GM19238 (cell line): ENCODE results near the gene GOLGA7B.

Source experiments
- DNase-seq: peaks from one replicate; pipeline ENCODE4 v3.0.0; 2011; ENCODE audit warnings: low spot score; ENCODE audit not compliant: insufficient read length

The GOLGA7B gene

DNA sequence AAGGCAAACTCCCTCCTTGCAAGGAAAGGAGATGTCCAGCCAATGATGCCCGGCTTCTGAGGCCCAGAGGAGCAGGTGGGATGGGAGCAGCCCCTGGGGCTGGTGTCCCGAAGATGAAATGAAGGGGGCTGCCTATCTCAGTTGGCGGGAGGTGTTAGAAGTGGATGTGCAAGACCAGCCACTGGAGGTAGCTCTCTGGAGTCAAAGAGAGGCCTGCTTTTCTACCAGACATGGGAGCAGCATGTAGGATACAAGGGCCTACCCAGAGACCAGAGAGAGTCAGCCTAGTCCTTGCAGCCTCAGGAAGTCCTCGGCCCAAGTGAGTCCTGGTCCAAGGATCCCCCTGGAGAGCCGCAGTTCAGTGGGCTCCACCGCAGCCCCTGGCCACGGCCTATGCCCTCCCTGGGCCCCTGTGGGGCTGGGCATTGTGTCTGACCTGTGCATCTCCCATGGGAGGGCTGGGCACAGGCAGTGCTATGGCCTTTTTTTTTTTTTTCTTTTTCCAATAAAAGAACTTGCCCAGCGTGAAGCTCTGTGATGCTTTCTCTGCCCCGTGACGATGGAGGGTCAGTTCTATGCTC, 17.7 kb downstream of the GOLGA7B start:
- DNase-seq, result no peak

DNA sequence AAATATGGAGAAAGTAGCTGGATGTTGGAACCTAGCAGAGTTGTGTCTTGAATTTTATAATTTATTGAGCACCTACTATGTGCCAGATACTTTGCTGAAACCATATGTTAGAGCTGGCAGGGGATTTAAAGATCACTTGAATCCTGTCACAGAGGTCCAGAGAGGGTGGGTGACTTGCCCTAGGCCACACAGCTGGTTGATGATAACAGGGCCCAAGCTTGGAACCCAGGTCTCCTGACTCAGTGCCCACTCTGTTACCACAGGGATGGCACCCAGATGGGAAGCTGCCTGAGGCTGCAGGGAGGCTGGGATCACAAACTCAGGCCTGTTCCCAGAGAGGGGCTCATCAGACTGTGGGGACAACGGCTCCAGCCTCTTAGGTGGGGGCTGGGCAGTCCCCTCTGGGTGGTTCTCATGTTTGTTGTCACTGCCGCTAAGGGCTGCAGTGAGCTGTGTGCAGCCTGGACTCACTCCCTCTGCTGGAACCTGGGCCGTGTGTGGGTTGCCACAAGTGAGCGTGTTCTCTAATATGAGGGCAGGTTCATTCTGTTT, 18.6 kb downstream of the GOLGA7B start:
- DNase-seq, result no peak

DNA sequence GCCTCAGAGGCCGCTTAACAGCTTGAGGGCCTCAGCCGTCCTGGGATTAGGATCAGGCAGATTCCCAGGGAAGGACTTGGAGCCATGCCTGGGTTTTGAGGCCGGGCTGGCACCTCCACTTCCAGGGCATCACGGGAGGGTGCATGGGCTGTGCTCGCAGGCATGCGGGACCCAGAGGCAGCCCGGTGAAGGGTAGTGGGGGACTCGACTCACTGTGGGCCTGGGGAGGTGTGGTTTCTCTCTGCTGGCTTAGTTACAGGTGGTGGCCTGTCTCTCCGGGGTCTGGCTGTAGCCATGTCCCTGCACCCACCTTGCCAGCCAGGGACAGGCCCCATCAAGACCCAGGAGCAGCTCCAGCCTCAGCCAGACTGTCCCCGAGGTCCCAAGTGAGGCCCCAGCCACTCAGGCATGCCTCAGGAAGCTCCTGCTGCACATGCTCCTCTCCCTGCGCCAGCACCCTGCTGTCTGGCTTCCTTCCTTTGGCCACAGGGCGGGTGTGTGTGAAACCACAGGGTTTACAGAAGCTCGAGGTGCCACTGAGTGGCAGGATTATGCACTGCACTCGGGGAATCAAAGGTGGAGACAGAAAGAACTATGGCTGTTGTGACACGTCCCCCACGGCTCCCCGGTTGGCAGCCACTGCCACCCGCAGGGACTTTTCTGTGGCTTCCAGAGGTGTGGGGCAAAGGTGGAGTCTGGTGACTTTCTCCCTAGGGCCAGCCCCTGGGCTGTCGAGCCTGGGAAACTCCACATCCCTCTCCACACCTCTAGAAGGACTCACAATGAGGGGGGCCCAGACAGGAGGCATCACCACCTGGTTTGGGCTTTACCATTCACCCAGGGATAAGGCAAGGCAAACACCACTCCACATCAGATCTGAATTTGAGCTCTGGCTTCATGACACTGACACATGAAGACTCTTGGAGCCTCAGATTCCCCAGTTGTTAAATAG, 19.7 kb downstream of the GOLGA7B start:
- peak; percentile 72 for DNase-seq

DNA sequence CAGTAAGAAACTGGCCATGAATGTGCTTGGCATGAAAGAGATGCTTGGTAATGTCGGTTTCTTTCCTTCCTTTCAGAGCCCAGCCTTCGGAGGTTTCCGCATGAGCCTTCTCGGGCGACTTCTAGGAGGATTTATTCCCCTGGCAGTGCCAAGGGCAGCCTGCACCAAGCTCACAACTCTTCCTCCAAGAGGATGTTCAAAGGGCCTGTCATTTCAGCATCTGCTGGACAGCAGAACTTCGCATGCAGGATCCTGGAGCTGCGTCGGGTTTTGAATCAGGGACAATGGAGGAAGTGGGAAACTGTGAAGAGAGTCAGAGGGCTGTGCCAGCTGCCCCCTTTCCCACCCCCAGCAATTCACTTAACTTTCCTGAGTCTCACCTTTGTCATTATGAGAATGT, 21.3 kb downstream of the GOLGA7B start:
- DNase-seq, result no peak

DNA sequence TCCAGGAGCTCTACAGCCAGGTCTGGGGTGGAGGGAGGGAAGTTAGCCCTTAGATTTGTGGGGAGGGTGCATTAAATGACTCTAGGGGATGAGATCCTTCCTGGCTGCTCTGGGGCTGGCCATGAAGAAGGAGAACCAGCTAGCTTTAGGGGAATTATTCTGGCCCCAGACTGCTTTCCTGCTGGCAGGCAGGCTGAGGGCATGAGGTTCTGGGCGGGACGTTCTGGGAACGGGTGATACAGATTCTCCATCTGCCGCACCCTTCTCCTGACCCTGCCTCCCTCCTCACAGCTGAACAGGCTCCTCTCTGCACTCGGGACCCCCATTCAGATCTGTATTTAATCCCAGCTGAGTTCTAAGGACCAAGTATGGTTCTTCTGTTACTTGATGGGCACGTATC, 23.9 kb downstream of the GOLGA7B start:
- DNase-seq, result no peak

DNA sequence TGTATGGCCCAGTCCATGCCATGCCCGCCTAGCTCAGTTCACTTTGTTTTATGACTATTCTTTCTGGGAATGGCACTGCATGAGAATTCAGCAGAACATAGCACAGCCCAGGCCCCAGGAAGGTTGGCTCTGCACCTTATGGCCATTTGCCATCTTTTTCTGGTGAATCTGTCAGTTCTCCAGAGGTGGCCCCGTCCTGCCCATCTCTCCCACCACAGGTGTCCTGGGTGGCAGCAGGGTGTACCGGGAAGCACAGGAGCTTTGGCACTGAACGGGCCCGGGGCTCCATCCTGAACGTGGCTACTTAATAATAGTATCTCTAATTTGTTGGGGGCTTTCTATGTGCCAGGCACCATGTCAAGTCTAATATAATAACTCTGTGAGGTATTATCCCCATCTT, 24.7 kb downstream of the GOLGA7B start:
- DNase-seq, result no peak

DNA sequence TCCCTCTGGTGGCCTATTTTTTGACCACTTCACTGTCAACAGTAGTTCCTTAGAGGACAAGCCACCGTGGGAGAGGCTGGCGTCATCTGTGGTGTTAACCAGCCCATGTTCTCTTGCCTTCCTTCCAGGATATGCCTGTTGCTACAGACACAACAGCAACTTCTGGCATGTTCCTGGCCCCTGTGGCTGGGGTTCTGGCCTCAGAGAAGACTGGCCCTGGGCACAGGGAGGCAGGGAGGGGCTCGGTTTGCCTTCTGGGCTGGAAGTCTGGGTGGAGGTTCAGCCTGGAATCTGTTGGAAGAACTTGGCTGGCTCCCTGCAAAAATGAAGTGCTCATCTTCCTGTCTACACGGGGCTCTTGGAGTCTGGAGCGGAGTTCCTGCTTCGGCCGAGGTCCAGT, 25.7 kb downstream of the GOLGA7B start:
- no peak for DNase-seq

DNA sequence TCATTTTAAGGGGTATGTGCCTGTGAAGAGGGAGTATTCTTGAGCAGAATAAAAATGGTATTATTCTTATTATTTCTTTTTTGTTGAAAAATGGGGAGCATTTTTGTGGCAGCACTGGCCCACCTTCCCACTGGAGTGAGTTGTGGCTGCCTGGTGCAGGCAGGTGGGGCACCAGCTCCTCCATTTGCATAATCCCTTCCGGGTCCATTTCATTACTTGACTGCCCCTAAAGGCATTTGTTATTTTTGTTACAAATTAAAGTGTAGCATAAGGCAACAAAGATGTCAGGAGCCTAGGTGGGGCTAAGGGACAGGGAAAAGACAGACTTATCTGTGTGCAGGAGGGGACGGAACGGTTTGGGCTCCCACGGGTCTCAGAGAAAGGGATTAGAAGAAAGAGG, 26.8 kb downstream of the GOLGA7B start:
- no peak for DNase-seq

DNA sequence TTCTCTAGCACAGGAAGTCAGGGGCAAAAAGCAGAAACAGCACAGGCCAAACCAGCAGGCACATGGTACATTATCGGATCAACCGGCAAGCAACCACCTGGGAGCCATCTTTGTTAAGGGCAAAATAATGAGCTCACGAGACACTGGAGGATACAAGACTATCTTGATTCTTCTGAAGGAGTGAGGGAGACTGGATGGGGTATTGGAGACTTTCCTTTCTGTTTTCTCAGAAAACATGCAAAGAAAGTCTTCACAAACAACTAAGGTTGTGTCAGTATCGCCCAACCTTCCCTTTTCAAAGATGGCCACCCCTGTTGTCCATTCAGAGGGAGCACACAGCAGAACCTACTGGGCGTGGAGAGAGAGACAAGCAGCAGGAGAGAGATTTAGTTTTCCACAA, 29.6 kb downstream of the GOLGA7B start:
- no peak for DNase-seq

DNA sequence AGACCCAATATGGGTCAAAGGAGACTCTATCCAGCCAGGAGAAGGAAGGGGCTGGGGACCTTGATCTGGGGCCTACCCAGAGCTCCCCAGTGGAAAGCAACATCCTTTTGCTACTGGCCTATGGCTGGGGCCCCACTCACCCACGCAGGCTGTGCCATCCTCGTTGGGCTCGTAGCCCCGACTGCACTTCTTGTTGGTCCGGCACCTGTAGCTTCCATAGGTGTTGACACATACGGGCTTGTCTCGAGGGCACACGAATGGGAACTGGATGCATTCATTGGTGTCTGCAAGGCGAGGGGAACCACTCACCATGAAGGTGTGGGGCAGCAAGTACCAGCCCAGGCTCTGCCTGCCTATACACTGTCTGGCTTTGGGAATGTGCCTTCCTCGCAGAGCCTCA, 30.5 kb downstream of the GOLGA7B start:
- no peak for DNase-seq

DNA sequence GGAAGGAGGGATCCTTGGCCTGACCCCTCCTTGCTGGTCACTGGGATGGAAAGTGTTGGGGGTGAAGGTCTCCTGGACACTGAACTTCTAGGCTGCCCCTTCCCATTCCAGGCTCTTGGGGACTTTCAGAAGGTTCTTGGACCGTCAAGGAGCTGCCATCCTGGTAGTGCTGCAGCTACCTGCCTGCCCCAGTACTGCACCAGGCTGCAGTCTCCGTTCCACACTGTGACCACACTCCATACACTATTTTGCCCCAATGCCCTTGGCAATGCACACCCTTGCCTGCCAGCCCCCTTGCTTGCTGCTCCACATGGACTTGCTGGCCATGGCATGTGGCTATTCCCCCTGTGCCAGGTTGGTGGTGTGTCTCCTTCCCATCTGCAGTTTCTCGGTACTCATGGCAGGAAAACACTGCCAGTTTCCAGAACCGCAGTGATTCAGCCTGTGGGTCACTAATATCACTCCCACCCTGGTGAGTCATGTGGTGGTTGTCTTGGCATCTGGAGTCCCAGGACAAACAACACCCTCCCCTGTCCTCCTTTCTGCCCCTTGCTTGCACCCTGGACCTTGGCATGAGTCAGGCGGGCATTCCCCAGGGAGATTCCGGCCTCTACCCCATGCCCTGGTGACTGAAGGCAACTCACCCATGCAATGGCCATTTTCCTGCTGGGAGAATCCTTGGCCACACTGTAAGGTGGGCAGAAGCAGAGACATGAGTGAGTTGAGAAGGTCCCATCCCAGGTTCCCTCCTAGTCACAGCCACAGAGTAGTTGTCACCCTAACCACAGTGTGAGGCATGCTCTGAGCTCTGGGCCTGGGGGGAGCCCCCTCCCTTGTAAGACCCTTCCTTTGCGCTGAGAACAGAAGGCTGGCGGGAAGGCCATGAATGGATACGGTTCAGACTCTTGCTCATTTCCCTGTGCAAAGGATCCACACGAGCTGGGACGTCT, 32.8 kb downstream of the GOLGA7B start:
- DNase-seq, result no peak

DNA sequence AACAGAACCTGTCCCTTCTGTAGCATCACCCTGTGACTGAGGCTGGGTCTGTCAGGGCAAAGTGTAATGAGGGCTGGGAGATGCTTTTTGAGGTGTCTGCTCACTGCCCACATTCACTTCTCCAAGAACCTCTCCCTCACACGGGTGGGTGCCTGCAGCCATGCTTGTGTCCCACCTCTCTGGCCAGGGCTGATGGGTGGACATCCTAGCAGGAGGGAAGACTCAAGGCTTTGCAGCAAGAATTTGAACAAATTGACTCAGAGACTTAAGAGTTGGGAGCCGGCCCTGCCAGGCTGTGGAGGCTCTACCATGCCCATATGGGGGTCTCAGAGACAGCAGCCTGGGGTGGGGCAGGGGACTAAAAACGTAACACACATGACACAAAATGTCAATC, 33.4 kb downstream of the GOLGA7B start:
- DNase-seq, result no peak

DNA sequence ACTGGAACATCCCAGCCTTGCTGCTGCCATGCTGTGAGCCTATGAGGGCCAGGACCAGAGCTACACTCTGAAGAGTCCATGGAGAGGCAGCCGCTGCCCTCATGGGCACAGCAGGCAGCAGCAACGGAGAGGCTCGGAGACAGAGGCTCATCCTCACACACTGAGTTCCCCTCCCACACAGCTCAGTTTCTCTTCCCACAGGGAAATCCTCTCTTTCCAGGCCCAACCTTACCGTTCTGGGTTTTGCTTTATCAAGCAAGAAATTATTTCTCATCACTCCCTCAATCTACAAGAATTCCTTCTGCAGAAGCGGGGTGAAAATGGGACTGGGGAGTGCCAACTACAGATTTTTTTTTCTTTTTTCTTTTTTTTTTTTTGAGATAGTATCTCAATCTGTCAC, 36.6 kb downstream of the GOLGA7B start:
- no peak for DNase-seq

DNA sequence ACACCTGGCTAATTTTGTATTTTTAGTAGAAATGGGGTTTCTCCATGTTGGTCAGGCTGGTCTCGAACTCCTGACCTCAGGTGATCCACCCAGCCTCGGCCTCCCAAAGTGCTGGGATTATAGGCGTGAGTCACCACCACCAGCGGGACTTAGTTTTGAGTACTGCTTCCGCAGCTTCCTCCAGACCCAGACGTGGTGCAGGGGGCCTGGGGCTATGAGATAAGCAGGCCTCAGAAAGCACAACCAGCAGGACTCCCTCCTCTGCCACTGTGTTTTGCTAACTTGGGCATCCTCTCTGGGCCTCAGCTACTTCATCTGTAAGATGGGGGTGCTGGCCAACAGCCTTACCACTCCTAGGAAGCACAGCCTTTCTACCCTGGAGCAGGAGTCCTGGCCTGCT, 37.8 kb downstream of the GOLGA7B start:
- DNase-seq, result no peak

DNA sequence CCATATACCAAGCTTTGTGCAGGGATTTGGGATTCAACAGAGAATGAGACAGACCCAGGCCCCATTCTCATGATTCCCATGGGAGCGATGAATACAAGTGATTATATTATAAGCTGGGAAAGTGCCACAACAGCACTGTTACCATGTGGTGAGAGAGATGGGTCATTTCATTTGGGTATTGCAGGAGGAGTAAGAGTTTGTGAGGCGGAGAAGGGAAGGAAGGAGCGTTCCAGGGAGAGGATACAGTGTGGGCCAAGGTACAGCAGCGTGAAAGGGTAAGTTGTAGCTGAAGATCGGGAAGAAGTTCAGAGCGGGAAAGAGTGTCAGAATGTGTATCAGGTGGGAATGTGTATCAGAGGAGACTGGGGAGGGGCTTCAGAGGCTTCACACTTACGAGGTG, 38.5 kb downstream of the GOLGA7B start:
- DNase-seq, result no peak

DNA sequence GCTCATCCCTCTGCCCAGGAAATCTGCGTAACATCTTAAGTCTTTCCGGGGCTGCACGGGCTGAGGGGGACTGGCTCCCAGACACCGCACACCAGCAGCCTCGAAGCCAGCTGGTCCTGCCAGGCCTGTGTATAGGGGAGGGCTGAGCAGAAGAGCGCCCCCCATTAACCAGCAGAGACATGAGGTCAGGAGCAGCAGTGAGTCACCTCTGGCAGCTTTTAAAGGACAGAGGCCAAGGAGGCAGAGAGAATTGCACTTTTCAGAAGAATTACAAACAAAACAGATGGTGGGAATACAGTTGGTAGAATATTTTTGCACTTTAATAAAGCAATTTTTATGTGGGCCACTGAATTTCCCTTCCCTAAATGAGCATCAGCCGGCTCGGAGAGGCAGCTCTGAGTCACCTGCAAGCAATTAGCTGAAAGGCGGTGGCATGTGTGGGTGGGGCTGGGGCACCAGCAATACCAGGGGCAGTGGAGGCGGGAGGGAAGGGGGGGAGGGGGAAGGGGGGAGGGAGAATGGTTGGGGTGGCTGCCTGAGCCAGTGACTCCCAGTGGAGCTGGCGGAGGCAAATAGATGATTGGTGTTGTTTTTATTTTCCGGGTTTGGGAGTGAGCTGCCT, 39.1 kb downstream of the GOLGA7B start:
- no peak for DNase-seq

DNA sequence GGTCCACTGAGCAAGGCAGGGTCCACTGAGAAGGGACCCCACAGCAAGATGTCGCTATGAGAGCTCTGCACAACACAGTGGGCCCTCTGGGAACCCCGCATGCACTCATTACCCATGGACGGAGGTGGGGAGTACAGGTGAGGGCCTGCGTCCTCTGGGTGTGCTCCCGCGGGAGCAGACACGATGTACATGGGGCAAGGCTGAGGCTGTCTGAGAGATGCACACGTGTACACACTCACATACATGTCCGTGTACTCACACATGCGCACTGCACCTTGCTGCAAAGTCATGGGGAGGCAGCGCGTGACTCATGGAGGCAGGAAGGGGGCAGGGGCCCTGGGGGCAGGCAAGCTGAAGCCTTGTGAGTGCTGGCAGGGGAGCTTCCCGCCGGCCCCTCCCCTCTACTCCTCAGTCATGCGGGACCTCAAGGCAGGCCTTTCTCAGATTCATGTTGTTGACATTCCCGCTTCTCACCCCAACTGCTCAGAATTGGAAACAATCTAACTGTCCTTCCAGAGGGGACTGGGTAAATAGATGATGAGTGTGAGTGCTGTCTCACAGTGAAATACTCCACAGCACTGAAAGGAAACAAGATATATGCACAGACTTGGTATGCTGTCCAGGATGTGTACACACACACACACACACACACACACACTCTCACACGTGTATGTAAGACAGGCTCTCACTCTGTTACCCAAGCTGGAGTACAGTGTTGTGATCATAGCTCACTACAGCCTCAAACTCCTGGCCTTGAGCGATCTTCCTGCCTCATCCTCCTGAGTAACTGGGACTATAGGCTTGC, 40.0 kb downstream of the GOLGA7B start:
- DNase-seq, result no peak

DNA sequence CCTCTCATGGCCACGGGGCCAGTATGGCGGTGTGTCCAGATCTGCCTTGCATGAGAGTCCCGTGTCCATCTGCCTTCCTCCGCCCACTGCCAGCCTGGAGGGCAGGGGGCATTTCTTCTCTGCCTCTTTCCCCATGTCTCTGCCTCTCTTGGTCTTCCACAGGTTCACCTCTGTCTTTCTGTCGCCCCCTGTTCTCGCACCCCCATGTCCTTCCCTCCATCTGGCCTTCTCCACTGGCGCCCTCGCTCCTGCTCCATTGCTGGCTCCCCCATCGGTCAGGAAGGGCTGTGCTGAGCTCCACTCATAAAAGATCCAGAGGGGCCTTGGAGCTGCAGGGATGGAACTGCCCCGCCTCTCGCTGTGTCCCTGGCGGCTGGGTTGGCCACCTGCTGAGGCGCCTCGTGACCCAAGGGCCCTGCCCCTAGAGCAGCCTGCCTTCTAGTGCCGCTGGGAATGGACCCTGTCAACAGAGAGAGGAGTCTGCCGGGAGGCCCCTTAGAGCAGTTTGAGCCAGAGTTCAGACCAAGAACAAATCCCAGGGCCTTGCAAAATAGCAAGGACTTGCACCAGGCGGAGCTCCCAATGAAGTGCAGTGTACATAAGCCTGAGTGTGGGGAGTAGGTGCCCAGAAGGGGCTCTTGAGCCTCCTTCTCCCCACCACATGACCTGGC, 42.0 kb downstream of the GOLGA7B start:
- no peak for DNase-seq

DNA sequence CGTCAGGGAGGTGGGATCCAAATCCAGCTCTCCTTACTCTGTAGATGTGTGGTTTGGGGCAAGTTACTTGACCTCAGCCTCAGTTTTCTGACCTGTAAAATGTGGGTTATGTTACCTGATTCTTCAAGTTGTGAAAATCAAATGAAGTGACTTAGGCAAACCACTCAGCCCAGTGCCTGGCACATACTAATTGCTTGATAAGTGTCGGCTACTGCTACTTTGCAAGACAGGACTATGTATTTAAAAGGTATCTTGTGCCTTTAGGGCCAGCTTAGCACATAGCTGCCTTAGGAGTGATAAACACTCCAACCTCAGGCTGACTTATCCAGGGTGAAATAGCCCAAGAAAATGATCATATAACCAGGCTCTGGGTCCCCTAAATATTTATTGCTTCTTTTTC, 42.9 kb downstream of the GOLGA7B start:
- DNase-seq, result no peak

DNA sequence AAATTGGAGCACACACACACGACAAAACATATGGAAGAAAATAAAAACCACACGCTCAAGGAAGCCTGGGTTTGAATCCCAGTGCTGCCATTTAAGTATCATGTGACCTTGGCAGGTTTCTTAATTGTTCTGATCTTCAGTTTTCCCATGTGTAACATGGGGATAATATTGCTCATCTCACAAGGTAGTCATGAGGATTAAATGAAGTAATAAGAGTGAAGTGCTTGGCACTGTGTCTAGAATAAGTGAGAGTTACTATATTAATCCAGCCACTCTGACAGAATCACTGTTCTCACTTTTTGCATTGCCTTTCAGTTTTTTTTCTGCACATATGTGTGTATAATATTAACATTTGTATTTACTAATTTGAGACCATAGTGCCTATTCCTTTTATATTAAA, 43.3 kb downstream of the GOLGA7B start:
- DNase-seq, result no peak
